ENCODE results near the gene FAM53B.
"Not testable (repeated sequence)": the region's sequence is repeated elsewhere in the genome, so short reads cannot be mapped to it uniquely, and the experiment has no call there.

The FAM53B gene

GRCh38 chr10:124588736-124589490 is 155.3 kb downstream of the FAM53B start (continued):
- TF ChIP-seq POU6F1 (CRISPR knock-in tag; IDR thresholded peaks at IDR 0.05; ENCODE audit: borderline replicate concordance, low read depth) (no peak), ZFP3 (CRISPR knock-in tag; IDR thresholded peaks at IDR 0.05) (no peak), ARNTL (CRISPR knock-in tag; IDR thresholded peaks at IDR 0.05; ENCODE audit: borderline replicate concordance, low read depth) (no peak), ESRRG (CRISPR knock-in tag; IDR thresholded peaks at IDR 0.05) (no peak), PPARA (CRISPR knock-in tag; IDR thresholded peaks at IDR 0.05; ENCODE audit: borderline replicate concordance) (no peak)

- not testable (repeated sequence) for ATAC-seq
Observed at GRCh38 chr10:124588341-124588735, 155.8 kb downstream of the FAM53B start.

DNA sequence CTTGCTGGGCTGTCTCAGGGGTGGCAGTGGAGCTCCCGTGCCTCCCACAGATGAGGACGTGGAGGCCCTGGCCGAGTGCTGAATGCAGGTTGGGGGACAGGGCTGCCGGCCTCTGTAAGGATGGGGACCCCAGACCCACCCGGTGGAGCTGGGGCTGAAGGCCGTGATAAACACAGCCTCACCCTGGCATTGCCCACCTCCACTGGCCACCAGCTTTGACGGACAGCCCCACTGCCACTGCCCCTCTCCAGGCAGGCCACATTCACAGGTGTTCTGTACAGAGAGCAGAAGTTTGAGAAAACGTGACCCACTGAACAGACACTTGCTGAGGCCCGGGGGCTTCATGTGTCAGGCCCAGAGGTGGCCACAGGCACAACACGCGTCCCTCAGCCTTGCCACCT is 156.4 kb downstream of the FAM53B start:
- TF ChIP-seq OSR1 (CRISPR knock-in tag; IDR thresholded peaks at IDR 0.05) (no peak), ZNF8 (CRISPR knock-in tag; IDR thresholded peaks at IDR 0.05) (no peak), ZNF70 (CRISPR knock-in tag; IDR thresholded peaks at IDR 0.05) (no peak), POU6F1 (CRISPR knock-in tag; IDR thresholded peaks at IDR 0.05; ENCODE audit: borderline replicate concordance, low read depth) (no peak), TCF4 (CRISPR knock-in tag; IDR thresholded peaks at IDR 0.05; ENCODE audit: borderline replicate concordance) (no peak), ZFP30 (CRISPR knock-in tag; IDR thresholded peaks at IDR 0.05) (no peak), SNAI2 (CRISPR knock-in tag; IDR thresholded peaks at IDR 0.05) (no peak), CSDC2 (CRISPR knock-in tag; IDR thresholded peaks at IDR 0.05) (no peak), BACH2 (CRISPR knock-in tag; IDR thresholded peaks at IDR 0.05; ENCODE audit: borderline replicate concordance) (no peak), ISL1 (CRISPR knock-in tag; IDR thresholded peaks at IDR 0.05) (no peak), ZFP3 (CRISPR knock-in tag; IDR thresholded peaks at IDR 0.05) (no peak), ZNF565 (CRISPR knock-in tag; conservative IDR thresholded peaks at IDR 0.05; ENCODE audit: low read depth) (no peak), PPARA (CRISPR knock-in tag; IDR thresholded peaks at IDR 0.05; ENCODE audit: borderline replicate concordance) (no peak), RARB (CRISPR knock-in tag; IDR thresholded peaks at IDR 0.05) (no peak), TSHZ2 (CRISPR knock-in tag; IDR thresholded peaks at IDR 0.05) (no peak), ZC3H10 (CRISPR knock-in tag; IDR thresholded peaks at IDR 0.05) (no peak), ARNTL (CRISPR knock-in tag; IDR thresholded peaks at IDR 0.05; ENCODE audit: borderline replicate concordance, low read depth) (no peak)
- TF ChIP-seq, protein P1, sequence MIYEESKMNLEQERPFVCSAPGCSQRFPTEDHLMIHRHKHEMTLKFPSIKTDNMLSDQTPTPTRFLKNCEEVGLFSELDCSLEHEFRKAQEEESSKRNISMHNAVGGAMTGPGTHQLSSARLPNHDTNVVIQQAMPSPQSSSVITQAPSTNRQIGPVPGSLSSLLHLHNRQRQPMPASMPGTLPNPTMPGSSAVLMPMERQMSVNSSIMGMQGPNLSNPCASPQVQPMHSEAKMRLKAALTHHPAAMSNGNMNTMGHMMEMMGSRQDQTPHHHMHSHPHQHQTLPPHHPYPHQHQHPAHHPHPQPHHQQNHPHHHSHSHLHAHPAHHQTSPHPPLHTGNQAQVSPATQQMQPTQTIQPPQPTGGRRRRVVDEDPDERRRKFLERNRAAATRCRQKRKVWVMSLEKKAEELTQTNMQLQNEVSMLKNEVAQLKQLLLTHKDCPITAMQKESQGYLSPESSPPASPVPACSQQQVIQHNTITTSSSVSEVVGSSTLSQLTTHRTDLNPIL (CRISPR knock-in tag; IDR thresholded peaks at IDR 0.05; ENCODE audit: low read depth) = no peak
- ATAC-seq = no peak

DNA sequence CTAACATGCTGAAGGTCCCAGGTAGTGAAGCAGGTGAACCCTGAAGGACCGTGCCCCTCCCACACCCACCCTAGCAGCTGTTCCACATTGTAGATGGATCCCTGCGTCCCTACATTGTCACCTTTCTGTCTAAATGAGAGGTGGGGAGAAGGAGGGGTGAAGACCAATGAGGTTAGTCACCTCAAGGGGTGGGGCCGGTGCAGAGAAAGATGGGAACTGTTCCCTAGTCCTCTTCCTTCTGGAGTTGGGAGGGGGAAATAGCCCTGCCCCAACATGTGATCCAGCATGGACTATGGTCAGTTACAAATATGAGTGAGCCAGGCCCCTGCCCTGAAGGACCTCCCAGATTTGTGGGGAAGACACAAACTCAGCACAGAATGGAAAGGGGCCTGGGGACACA is 158.0 kb downstream of the FAM53B start:
- TF ChIP-seq SNAI2 (CRISPR knock-in tag; IDR thresholded peaks at IDR 0.05) (no peak), GLIS3 (CRISPR knock-in tag; IDR thresholded peaks at IDR 0.05) (no peak), ISL1 (CRISPR knock-in tag; IDR thresholded peaks at IDR 0.05) (no peak), ZFP3 (CRISPR knock-in tag; IDR thresholded peaks at IDR 0.05) (no peak), ZFP30 (CRISPR knock-in tag; IDR thresholded peaks at IDR 0.05) (no peak), TOX (CRISPR knock-in tag; IDR thresholded peaks at IDR 0.05; ENCODE audit: borderline replicate concordance) (no peak), POU6F1 (CRISPR knock-in tag; IDR thresholded peaks at IDR 0.05; ENCODE audit: borderline replicate concordance, low read depth) (no peak), ZNF8 (CRISPR knock-in tag; IDR thresholded peaks at IDR 0.05) (no peak), ZNF565 (CRISPR knock-in tag; conservative IDR thresholded peaks at IDR 0.05; ENCODE audit: low read depth) (no peak), PPARA (CRISPR knock-in tag; IDR thresholded peaks at IDR 0.05; ENCODE audit: borderline replicate concordance) (no peak), ZC3H10 (CRISPR knock-in tag; IDR thresholded peaks at IDR 0.05) (no peak), ZNF70 (CRISPR knock-in tag; IDR thresholded peaks at IDR 0.05) (no peak), TCF4 (CRISPR knock-in tag; IDR thresholded peaks at IDR 0.05; ENCODE audit: borderline replicate concordance) (no peak), BACH2 (CRISPR knock-in tag; IDR thresholded peaks at IDR 0.05; ENCODE audit: borderline replicate concordance) (no peak), CSDC2 (CRISPR knock-in tag; IDR thresholded peaks at IDR 0.05) (no peak)
- TF ChIP-seq, protein P2, sequence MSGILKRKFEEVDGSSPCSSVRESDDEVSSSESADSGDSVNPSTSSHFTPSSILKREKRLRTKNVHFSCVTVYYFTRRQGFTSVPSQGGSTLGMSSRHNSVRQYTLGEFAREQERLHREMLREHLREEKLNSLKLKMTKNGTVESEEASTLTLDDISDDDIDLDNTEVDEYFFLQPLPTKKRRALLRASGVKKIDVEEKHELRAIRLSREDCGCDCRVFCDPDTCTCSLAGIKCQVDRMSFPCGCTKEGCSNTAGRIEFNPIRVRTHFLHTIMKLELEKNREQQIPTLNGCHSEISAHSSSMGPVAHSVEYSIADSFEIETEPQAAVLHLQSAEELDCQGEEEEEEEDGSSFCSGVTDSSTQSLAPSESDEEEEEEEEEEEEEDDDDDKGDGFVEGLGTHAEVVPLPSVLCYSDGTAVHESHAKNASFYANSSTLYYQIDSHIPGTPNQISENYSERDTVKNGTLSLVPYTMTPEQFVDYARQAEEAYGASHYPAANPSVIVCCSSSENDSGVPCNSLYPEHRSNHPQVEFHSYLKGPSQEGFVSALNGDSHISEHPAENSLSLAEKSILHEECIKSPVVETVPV (CRISPR knock-in tag; IDR thresholded peaks at IDR 0.05) = no peak
- TF ChIP-seq, protein P1 (CRISPR knock-in tag; IDR thresholded peaks at IDR 0.05; ENCODE audit: low read depth) = no peak
- no peak for ATAC-seq

Measured in SK-N-SH treated with all-trans-retinoic acid at 6 μM for 48 hours (cell line).